SJSA1 (cell line): ENCODE data around the gene PLS3. TPM values are rescaled to one million over a fixed set of nuclear protein-coding genes. Genes with fewer than 3 reads are reported as not detected.

Experiments
- DNase-seq, 2 experiments: peaks; one replicate each; pipeline ENCODE4 v3.0.0-alpha.2; 2015 to 2020; ENCODE audit warnings: low spot score in 2 of 2, low read depth in 1 of 2
- H3K27ac ChIP-seq: fragments of 250-450 bp; sonication (Bioruptor Pico); 2 replicates; pipeline ENCODE4 v1.5.1; 2020; ENCODE audit warnings: mild to moderate bottlenecking, moderate library complexity
- H3K27me3 ChIP-seq: fragments of 250-450 bp; sonication (Bioruptor Pico); replicated peaks from 2 replicates; pipeline ENCODE4 v1.5.1; 2020; ENCODE audit warnings: mild to moderate bottlenecking, moderate library complexity
- H3K36me3 ChIP-seq: fragments of 250-450 bp; sonication (Bioruptor Pico); 2 replicates; pipeline ENCODE4 v1.5.1; 2020; ENCODE audit warnings: mild to moderate bottlenecking
- H3K4me1 ChIP-seq: fragments of 250-450 bp; sonication (Bioruptor Pico); replicated peaks from 2 replicates; pipeline ENCODE4 v1.6.1; 2021; ENCODE audit warnings: mild to moderate bottlenecking
- H3K4me3 ChIP-seq: fragments of 250-450 bp; sonication (Bioruptor Pico); 2 replicates; pipeline ENCODE4 v1.5.1; 2020; ENCODE audit warnings: mild to moderate bottlenecking
- H3K9me3 ChIP-seq: fragments of 250-450 bp; sonication (Bioruptor Pico); replicated peaks from 2 replicates; pipeline ENCODE4 v1.5.1; 2020; ENCODE audit warnings: mild to moderate bottlenecking
- total RNA-seq: library from RNA; depleted of rRNA; stranded (reverse); fragments of >200 nt; shearing (Covaris generic); gene quantifications from 2 replicates; pipeline ENCODE4 v1.2.3, GENCODE V29; 2014

Gene PLS3
- total RNA-seq, 1 experiment from 2014 or later: 285 TPM

DNA sequence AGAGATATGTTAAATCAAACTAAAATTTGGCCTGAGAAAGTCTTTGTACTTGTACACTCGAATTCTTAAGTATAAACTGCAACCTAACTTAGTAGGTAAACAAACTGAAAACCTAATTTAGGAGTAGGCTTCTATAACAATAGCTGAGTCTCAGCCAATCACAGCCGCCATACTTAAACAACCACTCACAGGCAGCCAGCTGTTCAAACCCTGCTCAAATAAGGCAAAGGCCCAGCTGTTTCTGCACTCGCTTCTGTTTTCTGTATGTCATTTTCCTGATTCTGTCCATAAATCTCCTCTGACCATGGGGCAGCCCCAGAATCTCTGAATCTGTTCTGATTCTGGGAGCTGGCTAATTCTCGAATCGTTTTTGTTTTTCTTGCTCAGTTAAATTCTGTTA lies 7.8 kb upstream of the PLS3 start:
- Histone ChIP-seq H3K4me1 (peaks cover 8% of the 10 kb centered on the region), H3K36me3 (no peaks in the 10 kb centered on the region), H3K9me3 (no peaks in the 10 kb centered on the region), H3K27me3 (no peaks in the 10 kb centered on the region), H3K4me3 (no peak overlapping the region), H3K27ac (no peak overlapping the region)
- no peak for DNase-seq

GRCh38 chrX:115559672-115560071 lies 1.3 kb upstream of the PLS3 start:
- Histone ChIP-seq H3K27ac (no peak overlapping the region), H3K36me3 (peaks cover 3% of the 10 kb centered on the region; the same call in 1 of the 2 replicates), H3K4me3 (no peak overlapping the region), H3K9me3 (no peaks in the 10 kb centered on the region), H3K4me1 (peaks cover 25% of the 10 kb centered on the region), H3K27me3 (no peaks in the 10 kb centered on the region)
- DNase-seq: no peak

GRCh38 chrX:115560211-115560977 lies 580 bp upstream of the PLS3 start:
- Histone ChIP-seq H3K9me3 (no peaks in the 10 kb centered on the region), H3K4me1 (peaks cover 25% of the 10 kb centered on the region), H3K36me3 (peaks cover 3% of the 10 kb centered on the region; the same call in 1 of the 2 replicates), H3K27ac (peak overlapping the region; percentile 60), H3K4me3 (peak overlapping the region; percentile 67), H3K27me3 (no peaks in the 10 kb centered on the region)
- peak in 1 of 2 experiments; percentile 25 for DNase-seq

DNA sequence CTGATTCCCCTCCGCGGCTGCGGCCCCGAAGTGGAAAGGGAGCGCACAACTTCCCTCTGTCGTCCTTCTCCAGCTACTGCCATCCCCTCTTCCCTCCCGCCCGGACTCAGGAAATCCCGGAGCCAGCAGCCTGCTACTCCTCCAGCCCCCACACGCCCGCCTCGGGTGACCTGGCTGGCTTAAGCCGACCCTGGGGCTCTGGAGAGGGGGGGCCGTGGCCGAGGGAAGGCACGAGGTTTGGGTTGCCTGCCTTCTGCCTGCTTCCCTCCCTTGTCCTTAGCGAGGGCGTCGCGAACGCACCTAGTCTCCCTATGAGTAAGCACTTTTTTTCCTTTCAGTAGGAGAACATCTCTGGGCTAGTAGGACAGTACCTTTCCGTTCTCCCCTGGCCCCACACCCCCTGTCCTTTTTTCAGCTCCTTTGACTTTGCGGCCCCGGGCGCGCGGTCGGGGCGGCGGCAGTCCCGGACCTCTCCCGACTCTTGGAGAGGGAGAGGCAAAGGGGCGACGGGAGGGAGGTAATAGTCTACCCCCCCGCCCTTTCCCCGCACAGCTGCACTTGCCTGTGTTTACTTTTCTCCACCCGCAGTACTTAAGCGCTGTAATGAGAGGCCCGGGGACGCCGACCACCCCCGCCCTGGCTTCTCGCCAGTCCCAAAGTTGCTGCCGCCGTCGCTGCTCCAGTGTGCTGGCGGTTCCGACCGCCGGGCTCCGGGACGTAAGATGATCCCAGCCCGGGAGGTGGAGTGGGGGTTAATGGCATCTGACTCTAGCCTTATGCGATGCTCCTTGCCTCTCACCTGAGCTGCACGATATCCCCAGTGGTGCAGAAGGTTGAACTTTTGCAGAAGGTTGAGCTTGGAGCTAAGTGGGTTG lies 868 bp downstream of the PLS3 start:
- H3K36me3 ChIP-seq: peaks cover 3% of the 10 kb centered on the region
- DNase-seq: peak; percentile 48 to 55
- no peaks in the 10 kb centered on the region for H3K27me3 ChIP-seq
- no peaks in the 10 kb centered on the region for H3K9me3 ChIP-seq
- peaks cover 25% of the 10 kb centered on the region for H3K4me1 ChIP-seq
- H3K27ac ChIP-seq: peak overlapping the region; percentile 60
- peak overlapping the region; percentile 67 for H3K4me3 ChIP-seq

GRCh38 chrX:115562480-115562847 lies 1.5 kb downstream of the PLS3 start:
- Histone ChIP-seq H3K4me3 (peak overlapping the region; percentile 67), H3K36me3 (peaks cover 3% of the 10 kb centered on the region), H3K4me1 (peaks cover 25% of the 10 kb centered on the region), H3K27ac (no peak overlapping the region; the same call in 1 of the 2 replicates), H3K27me3 (no peaks in the 10 kb centered on the region), H3K9me3 (no peaks in the 10 kb centered on the region)
- DNase-seq: no peak

GRCh38 chrX:115563633-115564162 lies 2.7 kb downstream of the PLS3 start:
- no peaks in the 10 kb centered on the region for H3K9me3 ChIP-seq
- H3K4me1 ChIP-seq: peaks cover 25% of the 10 kb centered on the region
- no peak overlapping the region for H3K4me3 ChIP-seq
- peaks cover 3% of the 10 kb centered on the region for H3K36me3 ChIP-seq
- DNase-seq: no peak
- H3K27ac ChIP-seq: no peak overlapping the region
- no peaks in the 10 kb centered on the region for H3K27me3 ChIP-seq

- Histone ChIP-seq H3K4me3 (no peak overlapping the region), H3K36me3 (peaks cover 3% of the 10 kb centered on the region), H3K27me3 (no peaks in the 10 kb centered on the region), H3K4me1 (peaks cover 25% of the 10 kb centered on the region), H3K27ac (no peak overlapping the region), H3K9me3 (no peaks in the 10 kb centered on the region)
- no peak for DNase-seq
These were observed 3.3 kb downstream of the PLS3 start for GRCh38 chrX:115564243-115564642.

GRCh38 chrX:115565888-115566287 lies 4.9 kb downstream of the PLS3 start:
- no peak overlapping the region for H3K27ac ChIP-seq
- H3K4me1 ChIP-seq: peaks cover 14% of the 10 kb centered on the region
- no peaks in the 10 kb centered on the region for H3K9me3 ChIP-seq
- no peaks in the 10 kb centered on the region for H3K27me3 ChIP-seq
- no peak overlapping the region for H3K4me3 ChIP-seq
- peaks cover 3% of the 10 kb centered on the region for H3K36me3 ChIP-seq
- DNase-seq: no peak

GRCh38 chrX:115571712-115572111 lies 10.7 kb downstream of the PLS3 start:
- H3K9me3 ChIP-seq: no peaks in the 10 kb centered on the region
- no peaks in the 10 kb centered on the region for H3K27me3 ChIP-seq
- H3K4me3 ChIP-seq: no peak overlapping the region
- no peak overlapping the region for H3K27ac ChIP-seq
- H3K36me3 ChIP-seq: peaks cover 6% of the 10 kb centered on the region
- no peak for DNase-seq
- no peaks in the 10 kb centered on the region for H3K4me1 ChIP-seq

DNA sequence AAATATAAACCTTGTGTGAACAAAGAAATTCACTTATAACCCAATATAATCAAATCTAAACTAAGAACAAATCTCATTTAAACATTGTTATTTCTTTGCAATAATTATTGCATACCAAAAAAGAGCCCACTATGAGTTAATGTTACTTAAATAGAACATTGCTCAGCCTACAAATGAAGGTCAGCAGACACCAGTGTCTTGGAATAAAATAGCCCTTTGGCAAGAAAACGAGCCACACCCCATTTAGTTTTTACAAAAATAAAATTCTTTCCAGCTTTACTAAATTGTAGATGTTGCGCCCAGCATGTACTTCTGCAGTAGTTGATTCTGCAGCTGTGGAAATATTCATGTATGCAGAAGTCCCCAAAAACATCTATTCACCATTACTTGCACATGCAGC lies 12.2 kb downstream of the PLS3 start:
- DNase-seq: no peak
- Histone ChIP-seq H3K27ac (no peak overlapping the region), H3K9me3 (no peaks in the 10 kb centered on the region), H3K36me3 (peaks cover 11% of the 10 kb centered on the region), H3K4me1 (no peaks in the 10 kb centered on the region), H3K4me3 (no peak overlapping the region), H3K27me3 (no peaks in the 10 kb centered on the region)

GRCh38 chrX:115576676-115577075 lies 15.7 kb downstream of the PLS3 start:
- Histone ChIP-seq H3K4me3 (no peak overlapping the region), H3K27me3 (no peaks in the 10 kb centered on the region), H3K4me1 (peaks cover 19% of the 10 kb centered on the region), H3K36me3 (peaks cover 11% of the 10 kb centered on the region), H3K9me3 (no peaks in the 10 kb centered on the region), H3K27ac (no peak overlapping the region)
- no peak for DNase-seq

DNA sequence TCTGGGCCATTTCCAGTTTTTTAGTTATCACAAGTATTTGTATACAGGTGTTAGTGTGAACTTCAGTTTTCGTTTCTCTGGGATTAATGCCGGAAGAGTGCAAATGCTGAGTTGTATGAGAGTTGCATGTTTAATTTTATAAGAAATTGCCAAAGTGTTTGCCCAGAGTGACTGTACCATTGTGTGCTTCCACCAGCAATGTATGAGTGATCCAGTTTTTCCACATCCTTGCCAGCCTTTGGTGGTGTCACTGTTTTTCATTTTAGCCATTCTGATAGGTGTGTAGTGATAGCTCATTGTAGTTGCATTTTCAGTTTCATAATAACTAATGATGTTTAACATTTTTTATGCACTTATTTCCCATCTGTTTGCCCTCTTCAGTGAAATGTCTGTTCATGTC lies 18.4 kb downstream of the PLS3 start:
- peaks cover 11% of the 10 kb centered on the region for H3K36me3 ChIP-seq
- H3K9me3 ChIP-seq: no peaks in the 10 kb centered on the region
- H3K4me3 ChIP-seq: no peak overlapping the region
- no peak for DNase-seq
- no peaks in the 10 kb centered on the region for H3K27me3 ChIP-seq
- no peak overlapping the region for H3K27ac ChIP-seq
- peaks cover 45% of the 10 kb centered on the region for H3K4me1 ChIP-seq

- no peaks in the 10 kb centered on the region for H3K9me3 ChIP-seq
- H3K27me3 ChIP-seq: no peaks in the 10 kb centered on the region
These were observed 18.9 kb downstream of the PLS3 start for GRCh38 chrX:115579786-115580294.

More at GRCh38 chrX:115579786-115580294, 18.9 kb downstream of the PLS3 start:
- Histone ChIP-seq H3K27ac (no peak overlapping the region), H3K4me3 (no peak overlapping the region), H3K4me1 (peaks cover 51% of the 10 kb centered on the region), H3K36me3 (peaks cover 10% of the 10 kb centered on the region)
- no peak for DNase-seq
